Measurements from ENCODE around the gene HPCAL1.
"Not testable (repeated sequence)": the region's sequence is repeated elsewhere in the genome, so short reads cannot be mapped to it uniquely, and the experiment has no call there.

HPCAL1 gene

DNA sequence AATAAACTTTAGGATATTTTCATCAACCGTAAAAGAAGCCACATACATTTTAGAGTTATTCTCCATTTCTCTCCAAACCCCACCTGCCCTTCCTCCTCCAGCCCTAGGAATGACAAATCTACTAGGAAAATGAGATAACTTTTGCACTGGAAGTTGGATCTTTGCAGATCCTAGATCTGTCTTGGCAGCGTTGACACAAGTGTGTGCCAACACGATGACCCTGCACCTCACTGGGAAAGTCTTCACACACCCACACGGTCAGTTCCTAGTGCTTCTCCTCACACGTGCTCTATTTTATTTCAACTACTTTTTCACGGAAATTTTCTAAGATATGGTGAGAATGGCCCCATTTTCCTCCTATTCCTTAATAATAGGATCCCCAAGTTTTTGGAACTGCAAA lies 14.1 kb upstream of the HPCAL1 start:
- no peaks in the 10 kb centered on the region for H3K27me3 ChIP-seq (ENCODE audit: control insufficient read depth, insufficient read depth, low read length)
- no peak overlapping the region for H3K27ac ChIP-seq (ENCODE audit: low read depth, low read length)
- no peak overlapping the region for H3K9ac ChIP-seq (ENCODE audit: low read depth, low read length)
- no peak overlapping the region for H3K4me3 ChIP-seq (ENCODE audit: low read depth, low read length)
- peaks cover 3% of the 10 kb centered on the region; the same call in 1 of the 2 replicates for H3K4me1 ChIP-seq (ENCODE audit: control insufficient read depth, insufficient read depth, low read length)
- H3K9me3 ChIP-seq (ENCODE audit: control insufficient read depth, insufficient read depth, low read length): no peaks in the 10 kb centered on the region
- H3K36me3 ChIP-seq (ENCODE audit: control insufficient read depth, insufficient read depth, low read length): no peaks in the 10 kb centered on the region

- Histone ChIP-seq H3K9ac (ENCODE audit: low read depth, low read length) (no peak overlapping the region), H3K4me1 (ENCODE audit: control insufficient read depth, insufficient read depth, low read length) (peaks cover 3% of the 10 kb centered on the region; the same call in 1 of the 2 replicates), H3K36me3 (ENCODE audit: control insufficient read depth, insufficient read depth, low read length) (no peaks in the 10 kb centered on the region), H3K27ac (ENCODE audit: low read depth, low read length) (no peak overlapping the region), H3K4me3 (ENCODE audit: low read depth, low read length) (no peak overlapping the region), H3K9me3 (ENCODE audit: control insufficient read depth, insufficient read depth, low read length) (no peaks in the 10 kb centered on the region), H3K27me3 (ENCODE audit: control insufficient read depth, insufficient read depth, low read length) (no peaks in the 10 kb centered on the region)
Measured at GRCh38 chr2:10289352-10289751, 13.4 kb upstream of the HPCAL1 start.

DNA sequence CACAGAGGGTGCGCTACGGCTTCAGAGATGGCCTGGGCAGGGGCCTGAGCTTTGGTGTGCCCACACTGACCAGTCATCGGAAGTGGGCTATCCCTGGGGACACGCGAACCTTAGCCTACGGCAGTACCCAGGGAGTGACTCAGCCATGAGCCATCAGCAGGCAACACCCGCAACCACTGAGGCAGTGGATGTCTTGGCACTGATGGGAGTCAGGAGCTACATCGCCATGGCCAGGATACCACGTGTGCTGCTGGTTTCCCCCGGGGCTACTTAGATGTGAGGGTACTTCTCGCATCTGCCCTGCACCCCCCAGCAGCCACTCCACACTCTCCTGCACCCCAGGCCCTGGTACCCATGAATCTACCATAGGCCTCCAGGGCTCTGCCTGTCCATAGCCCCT lies 12.8 kb upstream of the HPCAL1 start:
- H3K27ac ChIP-seq (ENCODE audit: low read depth, low read length): no peak overlapping the region
- no peaks in the 10 kb centered on the region for H3K9me3 ChIP-seq (ENCODE audit: control insufficient read depth, insufficient read depth, low read length)
- no peaks in the 10 kb centered on the region for H3K36me3 ChIP-seq (ENCODE audit: control insufficient read depth, insufficient read depth, low read length)
- no peaks in the 10 kb centered on the region for H3K27me3 ChIP-seq (ENCODE audit: control insufficient read depth, insufficient read depth, low read length)
- H3K4me3 ChIP-seq (ENCODE audit: low read depth, low read length): no peak overlapping the region
- no peak overlapping the region for H3K9ac ChIP-seq (ENCODE audit: low read depth, low read length)
- H3K4me1 ChIP-seq (ENCODE audit: control insufficient read depth, insufficient read depth, low read length): peaks cover 3% of the 10 kb centered on the region; the same call in 1 of the 2 replicates

GRCh38 chr2:10291376-10291775 lies 11.3 kb upstream of the HPCAL1 start:
- not testable (repeated sequence) for H3K4me3 ChIP-seq (ENCODE audit: low read depth, low read length); H3K9me3 ChIP-seq (ENCODE audit: control insufficient read depth, insufficient read depth, low read length); H3K9ac ChIP-seq (ENCODE audit: low read depth, low read length); H3K27me3 ChIP-seq (ENCODE audit: control insufficient read depth, insufficient read depth, low read length); H3K27ac ChIP-seq (ENCODE audit: low read depth, low read length); H3K4me1 ChIP-seq (ENCODE audit: control insufficient read depth, insufficient read depth, low read length); H3K36me3 ChIP-seq (ENCODE audit: control insufficient read depth, insufficient read depth, low read length)

DNA sequence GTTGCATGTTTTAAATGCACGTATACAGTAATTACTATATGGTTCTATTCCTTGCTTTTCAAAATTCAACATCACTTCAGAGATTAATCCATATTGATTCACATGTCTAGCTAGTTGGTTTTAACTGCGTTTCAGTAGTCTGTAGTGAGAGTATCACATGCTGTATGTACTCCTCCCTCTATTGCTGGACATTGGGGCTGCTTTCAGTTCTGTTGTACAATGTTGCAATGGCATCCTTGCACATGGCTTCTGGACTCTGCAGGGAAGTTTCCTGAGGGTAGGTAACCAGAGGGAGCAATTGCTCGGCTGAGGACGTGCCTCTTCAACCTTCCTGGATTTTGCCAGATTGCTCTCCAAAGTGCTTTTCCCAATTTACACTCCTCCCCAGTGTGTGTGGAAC lies 10.7 kb upstream of the HPCAL1 start:
- Histone ChIP-seq H3K4me1 (ENCODE audit: control insufficient read depth, insufficient read depth, low read length) (0 out of 2 replicates have a peak, but pooled peaks cover 4% of the 10 kb centered on the region), H3K27me3 (ENCODE audit: control insufficient read depth, insufficient read depth, low read length) (no peaks in the 10 kb centered on the region), H3K9ac (ENCODE audit: low read depth, low read length) (no peak overlapping the region), H3K9me3 (ENCODE audit: control insufficient read depth, insufficient read depth, low read length) (no peaks in the 10 kb centered on the region), H3K36me3 (ENCODE audit: control insufficient read depth, insufficient read depth, low read length) (no peaks in the 10 kb centered on the region), H3K27ac (ENCODE audit: low read depth, low read length) (no peak overlapping the region), H3K4me3 (ENCODE audit: low read depth, low read length) (no peak overlapping the region)

- no peak overlapping the region for H3K4me3 ChIP-seq (ENCODE audit: low read depth, low read length)
- no peak overlapping the region for H3K27ac ChIP-seq (ENCODE audit: low read depth, low read length)
- H3K9me3 ChIP-seq (ENCODE audit: control insufficient read depth, insufficient read depth, low read length): no peaks in the 10 kb centered on the region
- H3K36me3 ChIP-seq (ENCODE audit: control insufficient read depth, insufficient read depth, low read length): no peaks in the 10 kb centered on the region
- no peak overlapping the region for H3K9ac ChIP-seq (ENCODE audit: low read depth, low read length)
- H3K27me3 ChIP-seq (ENCODE audit: control insufficient read depth, insufficient read depth, low read length): no peaks in the 10 kb centered on the region
- H3K4me1 ChIP-seq (ENCODE audit: control insufficient read depth, insufficient read depth, low read length): peaks cover 6% of the 10 kb centered on the region; the same call in 1 of the 2 replicates
Measured at GRCh38 chr2:10293603-10294002, 9.1 kb upstream of the HPCAL1 start.

GRCh38 chr2:10294077-10294476 lies 8.6 kb upstream of the HPCAL1 start:
- Histone ChIP-seq H3K27me3 (ENCODE audit: control insufficient read depth, insufficient read depth, low read length) (no peaks in the 10 kb centered on the region), H3K4me1 (ENCODE audit: control insufficient read depth, insufficient read depth, low read length) (peaks cover 6% of the 10 kb centered on the region; the same call in 1 of the 2 replicates), H3K9ac (ENCODE audit: low read depth, low read length) (no peak overlapping the region), H3K4me3 (ENCODE audit: low read depth, low read length) (no peak overlapping the region), H3K27ac (ENCODE audit: low read depth, low read length) (no peak overlapping the region), H3K36me3 (ENCODE audit: control insufficient read depth, insufficient read depth, low read length) (no peaks in the 10 kb centered on the region), H3K9me3 (ENCODE audit: control insufficient read depth, insufficient read depth, low read length) (no peaks in the 10 kb centered on the region)

DNA sequence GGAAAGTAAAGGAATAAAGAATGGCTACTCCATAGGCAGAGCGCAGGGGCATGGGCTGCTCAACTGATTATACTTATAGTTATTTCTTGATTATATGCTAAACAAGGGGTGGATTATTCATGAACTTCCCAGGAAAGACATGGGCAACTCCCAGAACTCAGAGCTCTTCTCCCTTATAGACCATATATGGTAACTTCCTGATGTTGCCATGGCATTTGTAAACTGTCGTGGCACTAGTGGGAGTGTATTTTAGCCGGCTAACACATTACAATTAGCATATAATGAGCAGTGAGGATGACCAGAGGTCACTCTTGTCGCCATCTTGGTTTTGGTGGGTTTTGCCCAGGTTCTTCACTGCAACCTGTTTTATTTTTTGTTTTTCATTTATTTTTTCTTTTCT lies 7.1 kb upstream of the HPCAL1 start:
- H3K27ac ChIP-seq (ENCODE audit: low read depth, low read length); H3K9me3 ChIP-seq (ENCODE audit: control insufficient read depth, insufficient read depth, low read length); H3K4me3 ChIP-seq (ENCODE audit: low read depth, low read length); H3K27me3 ChIP-seq (ENCODE audit: control insufficient read depth, insufficient read depth, low read length); H3K4me1 ChIP-seq (ENCODE audit: control insufficient read depth, insufficient read depth, low read length); H3K36me3 ChIP-seq (ENCODE audit: control insufficient read depth, insufficient read depth, low read length); H3K9ac ChIP-seq (ENCODE audit: low read depth, low read length): not testable (repeated sequence)

DNA sequence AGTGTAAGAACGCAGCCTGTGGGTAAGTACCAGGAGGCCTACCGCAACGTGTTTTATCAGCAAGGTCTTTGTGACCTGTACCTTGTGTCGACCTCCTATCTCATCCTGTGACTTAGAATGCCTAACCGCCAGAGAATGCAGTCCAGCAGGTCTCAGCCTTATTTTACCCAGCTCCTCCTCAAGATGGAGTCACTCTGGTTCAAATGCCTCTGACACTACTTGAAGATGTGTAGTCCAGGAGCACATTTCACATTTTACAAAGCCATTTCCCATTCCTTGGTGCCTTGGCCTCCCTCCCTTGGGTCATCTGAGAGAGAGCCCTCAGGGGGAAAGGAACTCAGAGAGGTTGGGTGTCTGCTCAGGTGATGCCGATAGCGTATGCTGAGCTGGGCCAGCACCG lies 6.6 kb upstream of the HPCAL1 start:
- H3K36me3 ChIP-seq (ENCODE audit: control insufficient read depth, insufficient read depth, low read length): no peaks in the 10 kb centered on the region
- no peak overlapping the region for H3K27ac ChIP-seq (ENCODE audit: low read depth, low read length)
- peaks cover 6% of the 10 kb centered on the region; the same call in 1 of the 2 replicates for H3K4me1 ChIP-seq (ENCODE audit: control insufficient read depth, insufficient read depth, low read length)
- H3K9ac ChIP-seq (ENCODE audit: low read depth, low read length): no peak overlapping the region
- H3K4me3 ChIP-seq (ENCODE audit: low read depth, low read length): no peak overlapping the region
- no peaks in the 10 kb centered on the region for H3K9me3 ChIP-seq (ENCODE audit: control insufficient read depth, insufficient read depth, low read length)
- H3K27me3 ChIP-seq (ENCODE audit: control insufficient read depth, insufficient read depth, low read length): no peaks in the 10 kb centered on the region; the same call in 1 of the 2 replicates

- peak overlapping the region; percentile 73 for H3K27ac ChIP-seq (ENCODE audit: low read depth, low read length)
- peaks cover 8% of the 10 kb centered on the region; the same call in 1 of the 2 replicates for H3K4me1 ChIP-seq (ENCODE audit: control insufficient read depth, insufficient read depth, low read length)
- no peak overlapping the region for H3K4me3 ChIP-seq (ENCODE audit: low read depth, low read length)
Measured at GRCh38 chr2:10297191-10297830, 5.4 kb upstream of the HPCAL1 start.

DNA sequence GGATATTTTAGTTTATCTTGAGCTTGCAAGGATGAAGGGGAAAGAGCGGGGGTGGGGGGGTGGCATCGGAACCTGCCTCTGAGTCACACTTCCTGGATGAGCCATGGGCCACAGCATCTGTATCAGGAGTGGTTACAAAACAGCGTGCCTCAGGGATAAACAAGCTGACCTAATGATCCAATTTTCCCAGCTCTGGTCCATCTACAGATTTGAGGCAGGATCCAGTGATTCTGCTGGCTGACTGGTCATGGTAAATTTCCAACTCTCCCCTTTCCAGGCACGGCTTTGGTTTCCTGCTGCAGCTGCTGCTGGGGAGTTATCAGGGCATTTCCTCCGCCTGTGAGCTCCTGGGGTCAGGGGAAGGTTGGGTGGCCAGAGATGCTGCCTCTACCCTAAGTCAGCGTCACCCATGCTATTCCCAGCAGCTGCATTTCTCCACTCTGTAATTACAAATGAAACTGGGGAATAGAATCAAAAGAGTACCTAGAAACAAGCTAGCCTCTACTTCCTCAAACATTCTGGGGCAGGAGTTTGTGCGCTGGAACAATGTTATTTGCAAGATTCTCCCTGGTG lies 4.7 kb upstream of the HPCAL1 start:
- Histone ChIP-seq H3K9me3 (ENCODE audit: control insufficient read depth, insufficient read depth, low read length) (no peaks in the 10 kb centered on the region), H3K4me1 (ENCODE audit: control insufficient read depth, insufficient read depth, low read length) (peaks cover 8% of the 10 kb centered on the region; the same call in 1 of the 2 replicates), H3K27me3 (ENCODE audit: control insufficient read depth, insufficient read depth, low read length) (peaks cover under 1% of the 10 kb centered on the region), H3K27ac (ENCODE audit: low read depth, low read length) (peak overlapping the region; percentile 69), H3K4me3 (ENCODE audit: low read depth, low read length) (no peak overlapping the region), H3K36me3 (ENCODE audit: control insufficient read depth, insufficient read depth, low read length) (no peaks in the 10 kb centered on the region), H3K9ac (ENCODE audit: low read depth, low read length) (no peak overlapping the region)

More at GRCh38 chr2:10297191-10297830, 5.4 kb upstream of the HPCAL1 start:
- Histone ChIP-seq H3K9me3 (ENCODE audit: control insufficient read depth, insufficient read depth, low read length) (no peaks in the 10 kb centered on the region), H3K9ac (ENCODE audit: low read depth, low read length) (no peak overlapping the region), H3K36me3 (ENCODE audit: control insufficient read depth, insufficient read depth, low read length) (no peaks in the 10 kb centered on the region), H3K27me3 (ENCODE audit: control insufficient read depth, insufficient read depth, low read length) (no peaks in the 10 kb centered on the region; the same call in 1 of the 2 replicates)
